H1 (cell line): Measurements from ENCODE around the gene PLXNA4. TPM values are rescaled to one million over a fixed set of nuclear protein-coding genes. Genes with fewer than 3 reads are reported as not detected.

Experiments
- CTCF ChIA-PET: fragments of 300-600 bp; sonication (Branson Sonifier 250); formaldehyde crosslinking; loops from one replicate; lab custom pipeline; 2021; ENCODE audit not compliant: partially characterized antibody; lab: Charles Lee
- POLR2A ChIA-PET: fragments of 300-600 bp; sonication (Branson Sonifier 250); formaldehyde crosslinking; loops from one replicate; lab custom pipeline; 2021; ENCODE audit warnings: inconsistent platforms; ENCODE audit not compliant: partially characterized antibody; lab: Charles Lee
- DNase-seq, 2 experiments: peaks; one replicate each; pipeline versions ENCODE4 v3.0.0 to v3.0.0-alpha.2; 2010 to 2022; ENCODE audit warnings: low spot score in 2 of 2, low read depth in 1 of 2, mixed read lengths in 1 of 2
- FAIRE-seq: peaks from 2 replicates; lab custom pipeline; 2011; peaks lifted over from hg19 to GRCh38; lab: Jason Lieb, UNC
- H2AFZ ChIP-seq: 2 replicates; pipeline ENCODE4 v1.8.1; 2012; ENCODE audit warnings: low read length, inconsistent platforms
- H2AK5ac ChIP-seq: 2 replicates; pipeline ENCODE4 v1.6.1; 2013; ENCODE audit warnings: low read depth, low read length
- H2BK120ac ChIP-seq: replicated peaks from 2 replicates; pipeline ENCODE3; 2013; ENCODE audit warnings: low read depth, low read length, inconsistent platforms
- H2BK12ac ChIP-seq: 2 replicates; pipeline ENCODE4 v1.6.1; 2013; ENCODE audit warnings: low read depth, low read length
- H2BK15ac ChIP-seq: 2 replicates; pipeline ENCODE4 v1.6.1; 2013; ENCODE audit warnings: low read length
- H2BK20ac ChIP-seq: 2 replicates; pipeline ENCODE4 v1.6.1; 2013; ENCODE audit warnings: low read length
- H2BK5ac ChIP-seq: 2 replicates; pipeline ENCODE4 v1.6.1; 2013; ENCODE audit warnings: low read depth, low read length
- H3K14ac ChIP-seq: 2 replicates; pipeline ENCODE4 v1.6.1; 2013; ENCODE audit warnings: inconsistent platforms; ENCODE audit not compliant: insufficient read length
- H3K18ac ChIP-seq: 2 replicates; pipeline ENCODE4 v1.6.1; 2013; ENCODE audit warnings: low read length; ENCODE audit errors: extremely low read depth
- H3K23ac ChIP-seq: 2 replicates; pipeline ENCODE4 v1.6.1; 2013; ENCODE audit warnings: inconsistent platforms; ENCODE audit not compliant: insufficient read length
- H3K23me2 ChIP-seq: 2 replicates; pipeline ENCODE4 v1.6.1; 2013; ENCODE audit warnings: low read depth, low read length
- H3K27ac ChIP-seq: 2 replicates; pipeline ENCODE4 v1.6.1; 2011; ENCODE audit warnings: low read depth, low read length, inconsistent platforms
- H3K27me3 ChIP-seq, 4 experiments: replicated peaks in 1 of 4; 1 replicate in 1 of 4; 2 replicates in 3 of 4; pipeline versions ENCODE4 v1.6.1 to v1.8.1; 2011 to 2013; ENCODE audit warnings: low read length in 3 of 4, mild to moderate bottlenecking in 3 of 4, inconsistent platforms in 2 of 4, mixed read lengths in 2 of 4, moderate library complexity in 1 of 4; ENCODE audit not compliant: control insufficient read depth in 3 of 4, insufficient read depth in 3 of 4; ENCODE audit errors: extremely low read depth in 1 of 4
- H3K36me3 ChIP-seq, 4 experiments: 2 replicates each; pipeline versions ENCODE4 v1.6.1 to v1.8.1; 2011 to 2013; ENCODE audit warnings: mild to moderate bottlenecking in 4 of 4, low read length in 3 of 4, moderate library complexity in 2 of 4, control low read depth in 1 of 4, inconsistent platforms in 1 of 4; ENCODE audit not compliant: insufficient read depth in 4 of 4, control insufficient read depth in 2 of 4
- H3K4ac ChIP-seq: replicated peaks from 2 replicates; pipeline ENCODE3; 2013; ENCODE audit warnings: low read length, low read depth, mixed read lengths, inconsistent platforms; ENCODE audit not compliant: insufficient read length
- H3K4me1 ChIP-seq, 4 experiments: replicated peaks in 1 of 4; 1 replicate in 1 of 4; 2 replicates in 3 of 4; pipeline versions ENCODE4 v1.6.1 to v1.8.1; 2011 to 2013; ENCODE audit warnings: low read length in 3 of 4, inconsistent platforms in 2 of 4, mixed read lengths in 1 of 4; ENCODE audit not compliant: insufficient read depth in 4 of 4, control insufficient read depth in 3 of 4
- H3K4me2 ChIP-seq, 2 experiments: 2 replicates each; pipeline versions ENCODE4 v1.6.1 to v1.8.1; 2011 to 2013; ENCODE audit warnings: low read depth in 2 of 2, low read length in 2 of 2, control low read depth in 1 of 2, inconsistent platforms in 1 of 2, mild to moderate bottlenecking in 1 of 2; ENCODE audit not compliant: insufficient read depth in 1 of 2
- H3K4me3 ChIP-seq, 4 experiments: fragments of 200-600, 300-600 bp in 1 of 4; sonication (generic), shearing (Covaris generic), sonication (Bioruptor Twin) in 1 of 4; 2 replicates each; pipeline versions ENCODE4 v1.5.1 to v1.8.1; 2011 to 2016; ENCODE audit warnings: low read length in 4 of 4, low read depth in 3 of 4, control low read depth in 2 of 4, inconsistent platforms in 2 of 4, mild to moderate bottlenecking in 2 of 4, mixed read lengths in 1 of 4, moderate library complexity in 1 of 4; ENCODE audit not compliant: insufficient read depth in 2 of 4; ENCODE audit errors: extremely low read depth in 1 of 4
- H3K56ac ChIP-seq: replicated peaks from 2 replicates; pipeline ENCODE3; 2013; ENCODE audit warnings: low read depth, mild to moderate bottlenecking, mixed read lengths, low read length, inconsistent platforms; ENCODE audit not compliant: insufficient read length
- H3K79me1 ChIP-seq: 2 replicates; pipeline ENCODE4 v1.6.1; 2013; ENCODE audit warnings: low read depth, low read length, control low read depth
- H3K79me2 ChIP-seq, 2 experiments: 2 replicates each; pipeline versions ENCODE4 v1.6.1 to v1.8.1; 2012 to 2013; ENCODE audit warnings: low read length in 2 of 2, mild to moderate bottlenecking in 2 of 2, inconsistent platforms in 1 of 2; ENCODE audit not compliant: insufficient read depth in 2 of 2, control insufficient read depth in 1 of 2
- H3K9ac ChIP-seq, 4 experiments: replicated peaks in 1 of 4; 1 replicate in 1 of 4; 2 replicates in 3 of 4; pipeline versions ENCODE4 v1.6.1 to v1.8.1; 2011 to 2013; ENCODE audit warnings: low read depth in 3 of 4, low read length in 3 of 4, control low read depth in 2 of 4, mild to moderate bottlenecking in 2 of 4, moderate library complexity in 2 of 4, inconsistent platforms in 1 of 4; ENCODE audit errors: extremely low read depth in 1 of 4
- H3K9me3 ChIP-seq, 2 experiments: 2 replicates each; pipeline versions ENCODE4 v1.6.1 to v1.8.1; 2012 to 2013; ENCODE audit warnings: mild to moderate bottlenecking in 2 of 2, moderate library complexity in 2 of 2, control low read depth in 1 of 2, inconsistent platforms in 1 of 2, low read depth in 1 of 2, low read length in 1 of 2, mixed read lengths in 1 of 2; ENCODE audit not compliant: insufficient read depth in 2 of 2
- H4K20me1 ChIP-seq, 2 experiments: replicated peaks in 1 of 2; 2 replicates each; pipeline versions ENCODE3 to v1.8.1; 2011 to 2013; ENCODE audit warnings: inconsistent platforms in 2 of 2, low read length in 2 of 2, mild to moderate bottlenecking in 1 of 2; ENCODE audit not compliant: insufficient read depth in 2 of 2, control insufficient read depth in 1 of 2
- H4K5ac ChIP-seq: 2 replicates; pipeline ENCODE4 v1.6.1; 2013; ENCODE audit warnings: low read length, low read depth, mixed read lengths, inconsistent platforms; ENCODE audit not compliant: insufficient read length
- H4K8ac ChIP-seq: 2 replicates; pipeline ENCODE4 v1.8.0; 2013; ENCODE audit warnings: mild to moderate bottlenecking, moderate library complexity, low read length, inconsistent platforms; ENCODE audit not compliant: insufficient read depth; ENCODE audit errors: extremely low read depth
- H4K91ac ChIP-seq: replicated peaks from 2 replicates; pipeline ENCODE3; 2013; ENCODE audit warnings: low read length, mixed read lengths, inconsistent platforms; ENCODE audit not compliant: insufficient read length
- CBX5 ChIP-seq: fragments of 300-800, 300-1000 bp; sonication (generic); IDR thresholded peaks from 2 replicates; pipeline ENCODE4 v1.7.1; 2016; ENCODE audit warnings: antibody characterized with exemption, low read length, low read depth
- CHD2 ChIP-seq: IDR thresholded peaks from 2 replicates; pipeline ENCODE4 v1.6.1; 2012; ENCODE audit warnings: low read length, improper control_type of control experiment
- EP300 ChIP-seq, 2 experiments: IDR thresholded peaks; 1 replicate in 1 of 2; 2 replicates in 1 of 2; pipeline ENCODE4 v1.6.1; 2011 to 2012; ENCODE audit warnings: low read depth in 2 of 2, low read length in 2 of 2, mild to moderate bottlenecking in 2 of 2, borderline replicate concordance in 1 of 2, inconsistent platforms in 1 of 2, moderate library complexity in 1 of 2
- GABPA ChIP-seq: IDR thresholded peaks from 2 replicates; pipeline ENCODE4 v1.6.1; 2011; ENCODE audit warnings: mild to moderate bottlenecking, low read length, moderate library complexity, borderline replicate concordance; ENCODE audit not compliant: insufficient read depth
- KDM5A ChIP-seq: fragments of 200-600 bp; IDR thresholded peaks from 2 replicates; pipeline ENCODE4 v1.7.1; 2012; ENCODE audit warnings: mild to moderate bottlenecking, low read length, inconsistent platforms, mixed read lengths
- NRF1 ChIP-seq: IDR thresholded peaks from 2 replicates; pipeline ENCODE4 v1.6.1; 2011; ENCODE audit warnings: mild to moderate bottlenecking, low read depth, low read length, improper control_type of control experiment
- RBBP5 ChIP-seq: IDR thresholded peaks from 2 replicates; pipeline ENCODE4 v1.7.1; 2012; ENCODE audit warnings: low read depth, mild to moderate bottlenecking, inconsistent platforms, low read length, moderate library complexity, borderline replicate concordance
- SIN3A ChIP-seq, 2 experiments: IDR thresholded peaks in 1 of 2; conservative IDR thresholded peaks in 1 of 2; 2 replicates each; pipeline ENCODE4 v1.6.1; 2011 to 2012; ENCODE audit warnings: low read length in 2 of 2, improper control_type of control experiment in 1 of 2, low read depth in 1 of 2, mild to moderate bottlenecking in 1 of 2
- SP2 ChIP-seq: IDR thresholded peaks from 2 replicates; pipeline ENCODE4 v1.6.1; 2012; ENCODE audit warnings: mild to moderate bottlenecking, low read length, inconsistent platforms
- WGBS, 2 experiments: shearing (Covaris generic) in 1 of 2; methylation state at CpG; one replicate each; pipeline versions ENCODE4 v1.1.6 to v1.1.7; 2013 to 2015; ENCODE audit warnings: low lambda C conversion rate in 2 of 2, mixed read lengths in 2 of 2, inconsistent platforms in 1 of 2, low coverage in 1 of 2, missing lambda C conversion rate in 1 of 2; ENCODE audit not compliant: insufficient replicate concordance in 2 of 2, insufficient coverage in 1 of 2, insufficient read length in 1 of 2; ENCODE audit errors: extremely low coverage in 1 of 2, missing lambda C conversion rate in 1 of 2; 5-methylcytosine and 5-hydroxymethylcytosine counted together
- polyA plus RNA-seq, 7 experiments: library from polyadenylated mRNA; depleted of rRNA in 3 of 7; stranded (reverse) in 5 of 7; unstranded in 2 of 7; fragments of >200 nt in 5 of 7; fragments of 200-250 nt in 2 of 7; gene quantifications; 1 replicate in 5 of 7; 2 replicates in 1 of 7; 4 replicates in 1 of 7; pipeline versions ENCODE4 v1.2.1 to v1.2.3, GENCODE V29; 2011 to 2013; ENCODE audit warnings: missing spikeins in 2 of 7, mixed read lengths in 2 of 7
- total RNA-seq: library from RNA; stranded (reverse); fragmentation: NEBNext Ultra II Directional; extraction: Animal tissue kit (Norgen Biotek cat#: 25700); gene quantifications from 2 replicates; pipeline ENCODE4 v1.2.1, GENCODE V29; 2021
- TF ChIP-seq, protein P1 (sequence below): IDR thresholded peaks from 2 replicates; pipeline ENCODE4 v1.6.1; 2011; ENCODE audit warnings: low read length, improper control_type of control experiment

Gene PLXNA4
- total and polyA plus RNA-seq, 2 of the 8 experiments (the other 6 are each of a cell fraction or from before 2014, with no cell fraction given): 0.76 to 0.79 TPM

DNA sequence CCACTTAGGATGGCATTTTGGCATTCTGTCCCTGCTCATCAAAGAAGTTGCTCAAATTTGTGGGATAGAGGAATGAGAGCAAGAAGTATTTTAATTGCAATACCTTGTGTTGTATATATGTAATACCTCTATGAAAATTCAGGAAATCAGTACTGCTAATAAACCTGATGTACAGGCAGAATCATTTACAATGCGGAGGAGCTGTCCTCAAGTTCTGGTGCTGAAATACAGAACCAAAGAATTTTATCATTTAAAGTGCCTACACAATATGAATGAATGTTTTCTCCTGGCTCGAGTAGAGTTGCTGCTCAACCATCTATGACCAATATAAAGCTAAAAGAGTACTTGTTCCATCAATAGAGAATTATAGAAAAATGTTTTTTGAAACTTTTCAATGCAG is 305.8 kb downstream of the PLXNA4 start:
- H3K27ac ChIP-seq: no peak overlapping the region
- H3K79me2 ChIP-seq: no peaks in the 10 kb centered on the region
- H3K9me3 ChIP-seq: no peaks in the 10 kb centered on the region
- no peak overlapping the region for H3K4me3 ChIP-seq
- no peak overlapping the region for H2BK12ac ChIP-seq
- no peak overlapping the region for H2BK15ac ChIP-seq
- no peaks in the 10 kb centered on the region for H3K79me1 ChIP-seq
- DNase-seq: no peak
- H3K4me2 ChIP-seq: no peak overlapping the region
- no peak overlapping the region for H4K8ac ChIP-seq
- no peak overlapping the region for H3K9ac ChIP-seq
- H3K27me3 ChIP-seq: no peaks in the 10 kb centered on the region
- no peak overlapping the region for H2AK5ac ChIP-seq
- WGBS, 2 experiments: 72% methylated on average over 2 of the region's 2 CpGs; no CpG with 5 or more reads in 1 of the 2 experiments
- no peak overlapping the region for H2BK120ac ChIP-seq
- H3K56ac ChIP-seq: no peak overlapping the region
- H3K36me3 ChIP-seq: no peaks in the 10 kb centered on the region
- H3K18ac ChIP-seq: no peak overlapping the region
- no peaks in the 10 kb centered on the region for H4K20me1 ChIP-seq
- ChIA-PET POLR2A (no interaction called here), CTCF (interaction anchor here (1.0 to 1.3 kb wide), 5 partner anchors 12 to 387 kb away, joined by 3 read pairs; no protein-coding TSS in a partner anchor)
- no peaks in the 10 kb centered on the region for H3K23me2 ChIP-seq
- H2AFZ ChIP-seq: no peak overlapping the region
- H3K4me1 ChIP-seq: peaks cover 0 to 3% (median under 1%) of the 10 kb centered on the region in 4 experiments; a peak in 2 of 7 replicates
- no peak overlapping the region for H2BK5ac ChIP-seq
- no peak overlapping the region for H3K14ac ChIP-seq
- no peak for FAIRE-seq
- no peak overlapping the region for H2BK20ac ChIP-seq
- no peak overlapping the region for H4K91ac ChIP-seq
- no peak overlapping the region for H3K23ac ChIP-seq
- no peak overlapping the region for H4K5ac ChIP-seq
- H3K4ac ChIP-seq: no peak overlapping the region
- TF ChIP-seq KDM5A: no peak
- no peak for TF ChIP-seq CHD2
- no peak for TF ChIP-seq RBBP5
- no peak for TF ChIP-seq CBX5
- TF ChIP-seq SP2: no peak
- no peak for TF ChIP-seq EP300 (IDR thresholded peaks at IDR 0.05; ENCODE audit: borderline replicate concordance in 1 of 2, low read depth in 2 of 2, low read length in 2 of 2)
- no peak for TF ChIP-seq NRF1
- TF ChIP-seq, protein P1, sequence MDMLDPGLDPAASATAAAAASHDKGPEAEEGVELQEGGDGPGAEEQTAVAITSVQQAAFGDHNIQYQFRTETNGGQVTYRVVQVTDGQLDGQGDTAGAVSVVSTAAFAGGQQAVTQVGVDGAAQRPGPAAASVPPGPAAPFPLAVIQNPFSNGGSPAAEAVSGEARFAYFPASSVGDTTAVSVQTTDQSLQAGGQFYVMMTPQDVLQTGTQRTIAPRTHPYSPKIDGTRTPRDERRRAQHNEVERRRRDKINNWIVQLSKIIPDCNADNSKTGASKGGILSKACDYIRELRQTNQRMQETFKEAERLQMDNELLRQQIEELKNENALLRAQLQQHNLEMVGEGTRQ: no peak
- no peak for TF ChIP-seq SIN3A (conservative IDR thresholded peaks at IDR 0.05 in 1 of 2, IDR thresholded peaks at IDR 0.05 in 1 of 2; ENCODE audit: low read depth in 1 of 2, low read length in 2 of 2)
- no peak for TF ChIP-seq GABPA
